CMK (cell line): ENCODE results near the gene DOCK11.
"Not testable (repeated sequence)": the region's sequence is repeated elsewhere in the genome, so short reads cannot be mapped to it uniquely, and the experiment has no call there.

Experiments used
- DNase-seq: peaks from one replicate; pipeline ENCODE4 v3.0.0-alpha.2; 2010; ENCODE audit warnings: low read depth

The DOCK11 gene

DNA sequence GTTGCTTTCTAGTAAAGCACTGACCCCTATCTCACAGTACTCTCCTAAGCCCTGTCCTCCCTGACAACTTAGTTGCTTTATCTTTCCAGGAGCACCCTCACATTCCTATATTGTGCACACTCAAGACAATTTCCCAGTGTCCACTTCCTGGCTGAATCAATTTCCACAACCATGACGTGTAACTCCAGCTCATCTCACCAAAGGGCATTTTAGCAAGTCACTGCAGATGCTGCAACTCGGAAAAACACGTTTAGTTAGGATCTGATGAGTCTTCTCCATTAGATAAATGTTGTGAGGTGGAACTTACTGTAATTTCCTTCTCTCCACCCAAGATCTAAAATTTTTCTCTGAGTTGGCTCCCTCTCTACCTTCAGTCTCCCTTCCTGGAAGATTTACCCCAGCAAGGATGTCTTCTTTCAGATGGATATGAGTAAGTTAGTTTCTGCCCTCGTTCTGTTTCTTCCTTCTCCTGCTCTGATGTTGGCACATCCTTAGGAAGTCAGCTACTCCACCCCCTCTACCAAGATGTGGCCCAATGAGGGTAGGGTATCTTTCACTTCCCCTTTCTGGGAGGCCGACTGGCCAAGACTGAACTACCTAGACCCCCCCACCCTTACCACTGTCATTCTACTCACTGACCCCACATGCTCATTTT is 203.0 kb downstream of the DOCK11 start:
- DNase-seq: no peak

DNA sequence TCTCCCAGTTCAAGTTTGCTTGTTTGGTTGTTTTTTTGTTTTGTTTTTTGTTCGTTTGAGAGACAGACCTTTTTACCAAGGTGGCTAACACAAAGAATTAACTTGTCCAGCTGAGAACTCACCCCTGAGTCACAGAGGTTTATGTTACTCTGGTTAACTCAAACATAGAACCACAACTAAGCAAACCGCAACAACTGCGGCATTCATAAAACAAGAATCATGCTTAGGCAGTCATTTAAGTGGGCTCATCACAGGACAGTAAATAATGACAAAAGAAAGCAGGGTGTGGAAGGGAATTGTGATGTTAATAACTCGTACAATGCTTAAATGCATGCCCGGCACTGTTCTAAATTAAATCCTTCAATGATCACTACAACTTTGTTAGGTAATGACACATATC is 207.1 kb downstream of the DOCK11 start:
- DNase-seq: no peak

DNA sequence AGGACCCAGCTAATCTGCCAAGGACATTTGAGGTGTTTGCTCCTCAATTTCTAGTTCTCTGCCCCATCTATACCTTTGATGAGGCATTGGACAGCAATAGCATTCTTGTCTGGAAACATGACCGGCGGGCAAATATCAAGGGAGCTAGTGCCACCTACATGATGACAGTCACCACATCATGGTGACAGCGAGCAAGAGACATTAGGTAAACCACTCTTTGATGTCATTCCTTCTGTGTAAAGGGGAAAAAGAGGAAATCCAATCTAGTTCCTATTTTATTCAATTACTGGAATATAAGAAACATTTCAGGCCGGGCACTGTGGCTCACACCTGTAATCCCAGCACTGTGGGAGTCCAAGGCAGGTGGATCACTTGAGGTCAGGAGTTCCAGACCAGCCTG is 211.1 kb downstream of the DOCK11 start:
- no peak for DNase-seq

DNA sequence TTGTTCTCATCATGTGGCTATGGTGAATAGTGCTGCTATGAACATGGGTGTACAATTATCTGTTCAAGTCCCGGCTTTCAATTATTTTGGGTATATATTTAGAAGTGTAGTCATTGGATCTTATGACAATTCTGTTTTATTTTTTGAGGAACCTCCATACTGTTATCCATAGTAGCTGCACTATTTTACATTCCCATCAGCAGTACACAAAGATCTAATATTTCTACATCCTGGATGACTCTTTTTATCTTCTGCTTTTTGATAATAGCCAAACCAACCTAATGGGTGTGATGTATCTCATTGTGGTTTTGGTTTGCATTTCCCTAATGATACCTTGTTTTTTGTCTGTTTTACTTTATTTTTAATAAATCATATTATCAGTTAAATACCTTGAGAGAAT is 218.9 kb downstream of the DOCK11 start:
- DNase-seq: no peak

DNA sequence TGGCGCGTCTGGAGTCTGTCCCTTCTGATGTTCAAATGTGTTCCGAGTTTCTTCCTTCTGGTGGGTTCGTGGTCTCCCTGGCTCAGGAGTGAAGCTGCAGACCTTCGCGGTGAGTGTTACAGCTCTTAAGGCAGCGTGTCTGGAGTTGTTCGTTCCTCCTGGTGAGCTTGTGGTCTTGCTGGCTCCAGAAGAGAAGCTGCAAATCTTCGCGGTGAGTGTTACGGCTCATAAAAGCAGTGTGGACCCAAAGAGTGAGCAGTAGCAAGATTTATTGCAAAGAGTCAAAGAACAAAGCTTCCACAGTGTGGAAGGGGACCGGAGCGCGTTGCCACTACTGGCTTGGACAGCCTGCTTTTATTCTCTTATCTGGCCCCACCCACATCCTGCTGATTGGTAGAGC is 220.3 kb downstream of the DOCK11 start:
- not testable (repeated sequence) for DNase-seq

DNA sequence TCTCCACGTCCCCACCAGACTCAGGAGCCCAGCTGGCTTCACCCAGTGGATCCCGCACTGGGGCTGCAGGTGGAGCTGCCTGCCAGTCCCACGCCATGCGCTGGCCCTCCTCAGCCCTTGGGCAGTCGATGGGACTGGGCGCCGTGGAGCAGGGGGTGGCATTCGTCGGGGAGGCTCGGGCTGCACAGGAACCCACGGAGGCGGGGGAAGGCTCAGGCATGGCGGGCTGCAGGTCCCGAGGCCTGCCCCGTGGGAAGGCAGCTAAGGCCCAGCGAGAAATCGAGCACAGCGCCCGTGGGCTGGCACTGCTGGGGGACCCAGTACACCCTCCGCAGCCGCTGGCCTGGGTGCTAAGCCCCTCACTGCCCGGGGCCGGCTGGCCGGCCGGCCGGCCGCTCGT is 221.2 kb downstream of the DOCK11 start:
- not testable (repeated sequence) for DNase-seq

DNA sequence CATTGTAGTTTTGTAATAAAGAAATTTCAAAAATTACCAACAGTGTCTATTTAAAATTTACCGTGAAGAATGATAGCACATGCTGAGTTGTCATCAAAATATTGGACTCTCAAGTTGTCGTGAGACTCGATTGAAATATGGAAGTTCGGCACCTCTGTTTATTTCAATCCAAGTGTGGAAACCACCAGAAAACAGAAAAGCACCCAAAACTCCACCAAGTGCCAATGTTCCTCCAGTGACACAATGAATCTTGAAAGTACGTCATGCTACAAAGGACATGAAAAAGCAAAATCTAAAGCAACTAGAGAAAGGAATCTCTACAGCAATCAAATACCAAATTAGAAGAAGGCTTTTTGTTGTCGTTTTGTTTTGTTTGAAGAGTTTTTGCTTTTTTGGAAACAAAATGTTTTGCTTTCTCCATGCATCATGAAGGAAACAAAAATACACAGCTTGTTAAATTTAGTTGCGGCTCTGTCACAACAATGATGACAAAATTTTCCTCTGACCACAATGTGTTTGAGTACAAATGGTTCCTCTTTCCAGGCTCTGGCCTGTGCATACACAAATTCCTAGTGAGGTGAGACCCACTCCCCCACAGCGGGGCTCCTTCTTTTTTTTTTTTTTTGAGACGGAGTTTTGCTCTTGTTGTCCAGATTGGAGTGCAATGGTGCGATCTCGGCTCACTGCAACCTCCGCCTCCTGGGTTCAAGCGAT is 222.2 kb downstream of the DOCK11 start:
- DNase-seq: no peak

DNA sequence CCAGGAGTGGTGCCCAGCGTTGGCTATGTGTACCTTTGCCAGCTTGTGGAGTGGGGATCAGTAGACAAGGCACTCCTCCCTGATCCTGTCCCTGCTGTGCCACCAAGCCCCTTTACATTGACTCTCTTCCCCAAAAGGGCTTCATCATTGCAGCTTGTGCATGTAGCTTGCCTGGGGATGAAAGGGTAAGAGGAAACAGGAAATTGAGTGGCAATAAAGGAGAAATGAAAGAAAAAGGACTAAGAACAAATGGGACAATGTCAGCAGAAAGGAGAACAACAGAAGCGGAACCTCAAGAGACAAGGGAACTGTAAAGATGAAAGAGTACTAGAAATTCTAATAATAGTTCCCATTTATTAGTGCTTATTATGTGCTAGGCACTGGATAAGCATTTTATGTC is 223.1 kb downstream of the DOCK11 start:
- DNase-seq: no peak

DNA sequence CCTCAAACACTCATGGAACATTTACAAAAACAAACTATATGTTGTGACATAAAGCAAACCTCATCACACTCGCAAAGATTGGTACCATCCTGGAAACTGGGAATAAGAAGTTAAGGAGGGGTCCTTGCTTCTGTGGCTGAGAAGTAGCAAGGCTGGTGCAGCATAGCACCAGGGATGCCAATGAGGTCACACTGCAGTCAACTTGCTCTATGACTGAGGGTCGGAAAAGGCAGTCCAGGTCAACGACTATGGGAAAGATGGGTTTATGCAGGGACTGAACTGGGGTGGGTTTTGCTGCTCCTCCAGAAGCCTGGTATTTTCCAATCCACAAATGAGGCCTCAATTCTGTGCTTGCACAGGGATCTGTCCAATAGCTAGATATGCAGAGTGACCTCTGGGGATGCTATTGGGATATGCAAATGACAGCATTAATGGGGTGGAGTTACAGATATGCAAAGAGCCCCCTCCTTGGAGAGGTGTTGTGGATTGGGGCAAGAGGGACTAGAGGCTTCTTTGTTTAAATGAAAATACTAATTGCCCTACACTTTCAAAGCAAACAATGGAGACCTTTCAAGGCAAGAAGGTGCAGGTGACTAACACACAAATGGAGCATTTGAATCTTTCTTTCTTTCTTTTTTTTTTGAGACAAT is 224.6 kb downstream of the DOCK11 start:
- no peak for DNase-seq

DNA sequence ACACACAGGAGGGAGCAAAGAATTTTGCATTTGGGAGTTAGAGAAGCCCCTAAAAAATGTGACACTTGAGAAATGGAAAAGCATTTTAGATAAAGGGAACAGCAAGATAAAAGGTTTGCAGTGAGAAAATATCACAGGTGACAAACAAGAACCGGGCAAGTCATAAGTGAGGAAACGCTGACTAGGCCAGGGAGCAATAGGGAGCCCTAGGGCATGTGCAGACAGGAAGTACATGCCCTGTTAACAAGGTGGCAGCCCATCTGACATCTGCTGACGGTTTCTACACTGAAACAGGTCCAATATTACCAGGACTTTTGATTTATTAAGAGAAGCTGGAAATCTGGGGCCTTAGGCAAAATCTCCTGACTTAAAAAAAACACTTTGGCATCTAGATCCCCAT is 227.8 kb downstream of the DOCK11 start:
- DNase-seq: no peak

DNA sequence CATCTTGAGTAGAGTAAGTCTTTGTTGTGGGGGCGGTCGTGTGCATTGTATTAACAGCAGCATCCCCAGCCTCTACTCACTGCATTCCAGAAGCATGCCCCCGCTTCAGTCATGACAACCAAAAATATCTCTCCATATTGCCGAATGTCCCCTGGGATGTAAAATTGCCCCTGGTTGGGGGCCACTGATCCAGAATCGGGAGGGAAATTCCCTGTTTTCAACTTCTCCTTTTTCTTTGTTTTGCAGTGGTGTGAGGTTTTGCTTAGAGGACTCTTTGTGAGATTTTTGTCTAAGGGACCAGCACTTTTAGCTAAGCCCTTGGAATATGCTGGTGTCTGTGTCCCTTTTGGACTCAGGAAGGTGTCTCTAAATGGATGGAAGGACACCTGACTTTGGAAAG is 228.8 kb downstream of the DOCK11 start:
- no peak for DNase-seq

DNA sequence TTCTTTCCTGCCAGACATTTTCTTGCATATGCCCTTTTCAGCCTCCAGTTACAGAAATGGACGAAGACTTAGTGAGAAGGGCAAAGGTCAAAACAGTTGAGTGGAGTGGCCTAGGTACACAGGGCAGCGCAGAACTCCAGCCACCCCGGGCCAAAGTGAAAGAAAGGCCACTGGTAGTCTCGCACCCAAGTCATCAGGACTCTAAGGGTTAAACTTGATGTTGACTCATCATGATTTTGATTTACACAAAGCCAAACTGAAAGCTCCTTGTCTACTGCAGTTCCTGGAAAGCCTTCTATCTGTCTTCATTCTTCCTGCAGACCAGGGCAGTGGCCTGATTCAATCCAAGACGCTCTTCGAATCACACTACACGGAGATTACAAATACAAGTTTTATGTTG is 229.2 kb downstream of the DOCK11 start:
- no peak for DNase-seq

DNA sequence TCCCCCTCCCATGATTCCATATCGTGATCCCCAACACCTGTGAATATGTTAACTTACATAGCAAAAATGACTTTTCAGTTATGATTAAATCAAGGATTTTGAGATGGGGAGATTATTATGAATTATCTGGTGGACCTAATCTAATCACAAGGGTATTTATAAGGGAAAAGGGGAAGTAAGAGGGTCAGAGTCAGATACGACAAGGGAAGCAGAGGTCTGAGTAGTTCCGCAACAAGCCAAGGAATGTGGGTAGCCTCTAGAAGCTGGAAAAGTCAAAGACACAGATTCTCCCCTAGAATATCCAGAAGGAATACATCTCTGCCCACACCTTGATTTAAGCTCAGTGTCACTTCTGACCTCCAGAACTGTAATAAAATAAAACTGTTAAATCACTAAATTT is 230.8 kb downstream of the DOCK11 start:
- no peak for DNase-seq

DNA sequence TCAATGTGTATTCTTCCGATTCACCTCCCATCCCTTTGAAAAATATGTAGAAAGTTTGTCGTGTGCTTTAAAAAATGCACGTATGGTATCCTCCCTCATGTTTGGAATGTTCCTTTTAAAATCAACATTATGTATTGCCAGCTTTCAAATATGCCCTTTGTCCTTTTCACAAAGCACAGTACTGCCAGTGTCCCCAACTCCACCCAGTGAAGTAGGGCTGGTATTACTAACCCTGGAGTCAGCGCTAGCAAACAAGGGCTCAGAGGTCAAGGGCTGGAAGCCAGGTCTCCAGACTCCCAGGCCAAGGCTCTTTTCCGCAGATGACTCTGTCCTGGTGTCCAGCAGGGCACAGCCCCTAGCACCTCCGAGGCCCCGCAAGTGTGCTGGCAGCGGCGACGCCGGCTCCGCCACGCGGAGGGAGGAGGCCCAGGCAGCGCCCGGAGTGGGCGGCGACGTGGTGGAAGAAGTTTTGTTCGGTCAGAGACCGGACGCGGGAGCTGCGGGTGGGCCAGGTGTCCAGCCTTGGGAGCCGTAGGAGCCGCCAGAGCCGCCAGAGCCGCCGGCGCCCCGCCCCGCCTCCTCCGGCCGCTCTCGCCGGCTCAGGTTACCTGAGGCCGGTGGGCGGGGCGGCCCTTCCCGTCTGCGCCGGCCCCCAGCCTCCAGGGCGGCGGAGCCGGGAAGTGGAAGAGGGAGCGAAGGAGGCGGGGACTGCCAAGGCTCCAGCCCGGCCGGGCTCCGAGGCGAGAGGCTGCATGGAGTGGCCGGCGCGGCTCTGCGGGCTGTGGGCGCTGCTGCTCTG is 231.5 kb downstream of the DOCK11 start, which contains the start of gene IL13RA1:
Gene IL13RA1, plus strand, starts transcription at position 720 of the 799 bp plus-strand sequence. Its CDS starts 33 bp downstream, at position 753.
- no peak for DNase-seq

DNA sequence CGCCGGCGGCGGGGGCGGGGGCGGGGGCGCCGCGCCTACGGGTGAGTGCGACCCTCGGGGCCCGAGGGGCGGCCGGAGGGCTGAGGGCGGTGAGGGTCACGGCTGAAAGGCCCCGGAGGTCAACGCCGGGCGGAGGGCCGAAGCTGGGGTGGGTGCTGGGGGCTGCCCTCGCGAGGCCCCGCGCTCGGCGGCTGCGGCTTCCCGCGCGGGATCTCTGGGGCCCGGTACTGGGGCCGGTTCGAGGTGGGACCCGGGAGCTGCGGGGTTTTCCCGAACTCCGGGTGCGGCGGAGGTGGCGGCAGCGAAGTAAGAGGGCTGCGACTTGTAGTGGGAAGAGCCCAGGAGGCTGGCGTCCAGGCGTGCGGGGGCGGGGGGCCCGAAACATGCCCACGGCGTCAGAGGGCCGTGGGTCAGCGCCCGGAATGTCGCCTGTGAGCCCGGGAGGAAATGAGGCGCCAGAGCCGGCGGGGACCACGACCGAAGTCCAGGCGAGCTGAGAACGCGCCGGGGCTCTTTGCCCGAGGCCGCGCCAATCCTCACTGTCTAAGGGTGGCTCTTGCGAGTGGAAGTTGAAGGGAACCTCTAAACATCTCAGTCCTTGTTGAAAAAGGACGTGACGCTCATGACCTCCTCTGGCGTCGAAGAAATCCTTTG is 232.2 kb downstream of the DOCK11 start:
- DNase-seq: no peak

DNA sequence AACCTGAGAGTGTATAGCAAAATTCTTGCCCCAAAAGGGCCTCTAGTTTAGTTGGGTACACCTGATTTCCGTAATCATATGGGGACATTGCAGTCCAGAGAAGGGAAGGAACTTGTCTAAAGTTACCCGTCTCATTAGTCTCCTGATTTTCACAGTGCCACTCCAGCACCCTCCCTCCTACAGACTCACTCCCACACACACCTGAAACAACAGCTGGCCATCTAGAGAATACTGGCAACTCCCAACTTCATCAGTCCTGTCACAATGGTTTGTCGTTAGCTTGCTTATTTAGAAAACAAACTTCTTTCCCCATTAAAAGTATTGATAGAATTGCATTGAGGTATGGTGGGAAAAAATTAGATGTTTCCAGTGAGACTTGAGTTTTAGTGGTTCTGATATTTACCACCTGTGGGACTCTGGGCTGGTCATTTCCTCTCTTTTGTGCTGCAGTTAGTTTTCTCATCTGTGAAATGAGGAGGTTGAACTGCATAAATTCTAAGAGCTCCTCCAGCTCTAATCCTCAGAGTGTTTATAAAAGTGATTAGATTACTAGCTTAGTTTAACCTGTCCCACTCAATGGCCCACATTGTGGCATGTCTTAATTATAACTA is 233.5 kb downstream of the DOCK11 start:
- DNase-seq: no peak

DNA sequence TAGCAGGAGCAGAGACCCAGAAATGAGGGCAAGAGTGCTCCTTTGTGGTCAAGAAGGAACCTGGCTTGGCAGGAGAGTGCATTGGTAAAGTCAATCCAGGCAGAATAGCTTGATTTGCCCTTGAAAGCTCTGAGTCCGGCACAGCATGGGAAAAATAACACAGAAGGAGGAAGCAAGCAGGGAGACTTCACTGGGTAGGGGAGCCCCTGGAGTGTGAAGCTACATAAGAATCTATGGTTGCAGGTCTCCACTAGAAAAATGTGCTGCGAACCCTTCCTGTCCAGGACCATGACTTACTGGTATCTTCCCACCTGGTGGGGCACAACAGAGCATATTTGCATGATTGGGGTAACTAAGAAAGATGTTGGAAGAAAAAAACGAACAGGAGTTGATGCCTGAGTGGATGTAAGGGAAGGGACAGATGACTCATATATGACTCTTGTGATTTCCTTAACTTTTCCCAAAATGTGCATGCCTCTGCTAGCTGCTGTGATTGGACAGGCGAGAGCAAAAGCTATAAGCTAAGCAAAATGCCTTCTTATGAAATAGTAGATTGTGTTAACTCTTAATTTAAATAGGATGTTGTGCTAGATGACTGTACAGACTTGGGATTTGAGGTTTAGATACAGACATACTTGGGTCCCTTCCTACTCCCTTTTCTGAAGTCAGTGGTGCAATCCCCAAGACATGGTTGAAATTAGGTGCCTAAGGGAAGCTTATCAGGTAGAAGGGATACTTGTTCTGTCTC is 235.1 kb downstream of the DOCK11 start:
- DNase-seq: no peak

DNA sequence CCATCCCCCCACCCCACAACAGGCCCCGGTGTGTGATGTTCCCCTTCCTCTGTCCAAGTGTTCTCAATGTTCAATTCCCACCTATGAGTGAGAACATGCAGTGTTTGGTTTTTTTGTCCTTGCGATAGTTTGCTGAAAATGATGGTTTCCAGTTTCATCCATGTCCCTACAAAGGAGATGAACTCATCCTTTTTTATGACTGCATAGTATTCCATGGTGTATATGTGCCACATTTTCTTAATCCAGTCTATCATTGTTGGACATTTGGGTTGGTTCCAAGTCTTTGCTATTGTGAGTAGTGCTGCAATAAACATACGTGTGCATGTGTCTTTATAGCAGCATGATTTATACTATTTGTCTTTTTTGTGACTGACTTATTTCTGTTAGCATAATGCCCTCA is 236.9 kb downstream of the DOCK11 start:
- not testable (repeated sequence) for DNase-seq

DNA sequence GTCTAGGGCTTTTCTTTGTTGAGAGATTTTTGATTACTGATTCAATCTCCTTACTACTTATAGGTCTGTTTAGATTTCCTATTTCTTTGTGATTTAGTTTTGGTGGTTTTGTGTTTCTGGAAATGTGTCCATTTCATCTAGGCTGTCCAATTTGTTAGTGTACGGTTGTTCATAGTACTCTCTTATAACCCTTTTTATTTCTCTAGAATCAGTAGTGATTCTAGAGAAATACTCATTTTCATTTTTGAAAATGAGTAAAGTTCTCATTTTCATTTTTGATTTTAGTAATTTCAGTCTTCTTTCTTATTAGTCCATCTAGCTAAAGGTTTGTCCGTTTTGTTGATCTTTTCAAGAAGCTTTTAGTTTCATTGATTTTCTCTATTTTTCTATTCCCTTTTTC is 239.3 kb downstream of the DOCK11 start:
- no peak for DNase-seq
